ENCODE measurements around the gene CDK8.

DNA sequence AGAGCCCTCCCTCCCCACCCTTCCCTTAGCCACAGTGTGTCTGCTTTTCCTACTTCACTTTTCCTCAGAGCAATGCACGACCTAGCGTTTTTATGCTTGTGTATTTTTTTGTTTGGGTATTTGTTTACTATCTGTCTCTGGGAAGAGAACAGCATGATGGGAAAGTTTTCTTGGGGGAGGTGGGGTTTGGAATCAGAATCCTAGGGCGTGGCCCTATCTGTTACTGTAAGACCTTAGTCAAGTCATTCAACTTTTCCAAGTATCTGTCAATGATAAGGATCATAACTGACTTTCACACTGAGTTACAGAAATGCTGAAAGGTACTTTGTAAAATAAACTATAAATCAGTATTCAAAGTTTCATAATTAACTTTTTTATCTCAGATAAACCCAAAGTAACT, 157.3 kb downstream of the CDK8 start:
- no peak for TF ChIP-seq YY1 (IDR thresholded peaks at IDR 0.05; ENCODE audit: insufficient read depth, insufficient read length)
- TF ChIP-seq ZNF274 (IDR thresholded peaks at IDR 0.05; ENCODE audit: low read depth, low read length), result no peak

Data from NT2/D1 (cell line).